SK-N-MC (cell line): ENCODE data around the gene SF3B6.

Source experiments
- EZH2 ChIP-seq: fragments of 200-600 bp; sonication (generic); IDR thresholded peaks from one replicate; pipeline ENCODE4 v1.6.1; 2017; ENCODE audit warnings: antibody characterized with exemption
- FOXP2 ChIP-seq: optimal IDR thresholded peaks from 2 replicates; pipeline ENCODE3; 2011; ENCODE audit warnings: mild to moderate bottlenecking, moderate library complexity; ENCODE audit not compliant: insufficient read depth; ENCODE audit errors: extremely low read length, control extremely low read depth
- POLR2AphosphoS5 ChIP-seq: IDR thresholded peaks from 2 replicates; pipeline ENCODE4 v1.6.1; 2012; ENCODE audit warnings: mild to moderate bottlenecking, low read depth, low read length, borderline replicate concordance

- no peak for TF ChIP-seq POLR2AphosphoS5
- no peak for TF ChIP-seq EZH2
- TF ChIP-seq FOXP2: no peak
Observed at GRCh38 chr2:24050041-24050979, 25.8 kb downstream of the SF3B6 start.
